Astrocyte (in vitro differentiated cells and primary cell): ENCODE results near the gene RPLP2.

ENCODE experiments used
- EZH2 ChIP-seq: IDR thresholded peaks from 2 replicates; pipeline ENCODE4 v1.6.1; 2012; ENCODE audit warnings: mild to moderate bottlenecking, low read length, inconsistent platforms; ENCODE audit not compliant: insufficient read depth
- TF ChIP-seq, protein P1 (sequence below): IDR thresholded peaks from 2 replicates; pipeline ENCODE4 v1.5.1; 2011; ENCODE audit warnings: low read depth, mild to moderate bottlenecking, inconsistent platforms, low read length, moderate library complexity; ENCODE audit not compliant: insufficient read depth

DNA sequence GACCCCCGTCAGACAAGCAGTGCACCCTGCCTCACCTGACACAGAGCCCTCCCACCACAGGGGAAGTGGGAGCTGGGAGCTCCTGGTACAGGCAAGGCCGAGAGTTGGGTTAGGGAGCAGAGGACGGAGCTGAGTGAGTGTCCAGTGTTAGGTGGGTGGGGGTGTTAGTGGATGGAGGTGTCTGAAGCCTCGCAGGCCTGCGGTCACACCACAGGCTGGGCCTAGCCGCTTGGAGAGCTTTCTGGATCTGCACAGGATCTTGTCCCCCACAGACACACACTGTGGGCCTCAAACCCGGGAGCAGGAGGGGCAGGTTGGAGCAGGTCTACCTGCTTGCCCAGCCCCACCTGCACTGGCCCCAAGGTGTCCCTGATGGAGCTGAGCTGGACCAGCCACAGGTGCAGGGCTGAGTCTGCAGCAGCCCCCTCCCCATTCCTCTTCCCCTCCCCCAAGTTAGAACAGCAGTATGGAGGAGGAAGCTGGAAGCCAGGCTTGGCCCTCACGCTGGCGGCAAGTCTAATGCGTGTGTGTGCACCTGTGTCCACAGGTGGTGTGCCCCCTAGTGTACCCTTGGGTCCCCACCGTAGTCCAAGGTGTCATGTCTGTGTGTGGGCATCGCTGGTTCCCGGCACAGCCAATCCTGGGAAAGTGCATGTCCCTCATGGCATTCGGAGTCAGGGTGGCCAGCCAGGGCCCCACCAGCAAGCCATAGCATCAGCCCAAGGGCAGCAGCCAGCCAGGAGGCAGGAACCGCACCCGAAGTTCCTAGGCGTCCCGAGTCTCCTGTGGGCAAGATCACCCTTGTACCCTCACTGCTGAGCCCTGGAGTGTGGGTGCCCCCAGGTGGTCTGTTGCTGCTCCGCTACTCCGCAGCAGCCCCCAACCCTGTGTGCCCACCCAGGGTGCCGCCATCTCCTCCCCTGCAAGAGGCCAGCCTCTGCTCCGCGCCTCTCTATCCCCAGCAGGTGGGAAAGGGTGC is 30.5 kb upstream of the RPLP2 start:
- TF ChIP-seq, protein P1, sequence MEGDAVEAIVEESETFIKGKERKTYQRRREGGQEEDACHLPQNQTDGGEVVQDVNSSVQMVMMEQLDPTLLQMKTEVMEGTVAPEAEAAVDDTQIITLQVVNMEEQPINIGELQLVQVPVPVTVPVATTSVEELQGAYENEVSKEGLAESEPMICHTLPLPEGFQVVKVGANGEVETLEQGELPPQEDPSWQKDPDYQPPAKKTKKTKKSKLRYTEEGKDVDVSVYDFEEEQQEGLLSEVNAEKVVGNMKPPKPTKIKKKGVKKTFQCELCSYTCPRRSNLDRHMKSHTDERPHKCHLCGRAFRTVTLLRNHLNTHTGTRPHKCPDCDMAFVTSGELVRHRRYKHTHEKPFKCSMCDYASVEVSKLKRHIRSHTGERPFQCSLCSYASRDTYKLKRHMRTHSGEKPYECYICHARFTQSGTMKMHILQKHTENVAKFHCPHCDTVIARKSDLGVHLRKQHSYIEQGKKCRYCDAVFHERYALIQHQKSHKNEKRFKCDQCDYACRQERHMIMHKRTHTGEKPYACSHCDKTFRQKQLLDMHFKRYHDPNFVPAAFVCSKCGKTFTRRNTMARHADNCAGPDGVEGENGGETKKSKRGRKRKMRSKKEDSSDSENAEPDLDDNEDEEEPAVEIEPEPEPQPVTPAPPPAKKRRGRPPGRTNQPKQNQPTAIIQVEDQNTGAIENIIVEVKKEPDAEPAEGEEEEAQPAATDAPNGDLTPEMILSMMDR = no peak
- no peak for TF ChIP-seq EZH2
